ENCODE results near the gene RBM39.

RBM39 gene

DNA sequence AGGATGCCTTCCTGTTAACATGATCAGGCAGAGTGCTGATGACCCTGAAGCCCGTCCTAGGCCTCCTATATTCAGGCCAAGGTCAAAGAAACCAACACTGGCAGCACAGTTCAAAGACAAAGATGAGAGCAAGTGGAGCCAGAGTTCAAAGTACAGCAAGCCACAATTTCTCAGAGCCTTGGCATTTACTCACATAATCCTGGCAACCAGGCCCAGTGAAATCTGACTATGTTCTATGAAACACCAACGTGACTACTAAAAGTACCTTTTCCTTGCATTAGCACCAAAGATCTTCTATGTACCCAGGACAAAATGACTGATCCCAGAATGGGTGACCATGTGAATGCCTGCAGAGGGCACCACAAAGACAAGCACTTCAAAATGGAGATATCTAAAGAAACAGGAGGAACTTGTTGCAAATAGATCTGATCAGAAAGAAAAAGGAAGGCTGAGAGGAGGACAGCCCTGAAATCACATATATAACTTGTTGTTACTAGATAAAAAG, 46.8 kb downstream of the RBM39 start:
- TF ChIP-seq FOXP2 (optimal IDR thresholded peaks at IDR 0.05; ENCODE audit: borderline replicate concordance, extremely low read depth, extremely low read length, insufficient read depth) (no peak), POLR2AphosphoS5 (IDR thresholded peaks at IDR 0.05; ENCODE audit: low read depth, low read length) (no peak), TAF1 (IDR thresholded peaks at IDR 0.05; ENCODE audit: borderline replicate concordance, insufficient read depth, low read length) (no peak), SIN3A (IDR thresholded peaks at IDR 0.05; ENCODE audit: borderline replicate concordance, insufficient read depth, low read length) (no peak)
- TF ChIP-seq, protein P1, sequence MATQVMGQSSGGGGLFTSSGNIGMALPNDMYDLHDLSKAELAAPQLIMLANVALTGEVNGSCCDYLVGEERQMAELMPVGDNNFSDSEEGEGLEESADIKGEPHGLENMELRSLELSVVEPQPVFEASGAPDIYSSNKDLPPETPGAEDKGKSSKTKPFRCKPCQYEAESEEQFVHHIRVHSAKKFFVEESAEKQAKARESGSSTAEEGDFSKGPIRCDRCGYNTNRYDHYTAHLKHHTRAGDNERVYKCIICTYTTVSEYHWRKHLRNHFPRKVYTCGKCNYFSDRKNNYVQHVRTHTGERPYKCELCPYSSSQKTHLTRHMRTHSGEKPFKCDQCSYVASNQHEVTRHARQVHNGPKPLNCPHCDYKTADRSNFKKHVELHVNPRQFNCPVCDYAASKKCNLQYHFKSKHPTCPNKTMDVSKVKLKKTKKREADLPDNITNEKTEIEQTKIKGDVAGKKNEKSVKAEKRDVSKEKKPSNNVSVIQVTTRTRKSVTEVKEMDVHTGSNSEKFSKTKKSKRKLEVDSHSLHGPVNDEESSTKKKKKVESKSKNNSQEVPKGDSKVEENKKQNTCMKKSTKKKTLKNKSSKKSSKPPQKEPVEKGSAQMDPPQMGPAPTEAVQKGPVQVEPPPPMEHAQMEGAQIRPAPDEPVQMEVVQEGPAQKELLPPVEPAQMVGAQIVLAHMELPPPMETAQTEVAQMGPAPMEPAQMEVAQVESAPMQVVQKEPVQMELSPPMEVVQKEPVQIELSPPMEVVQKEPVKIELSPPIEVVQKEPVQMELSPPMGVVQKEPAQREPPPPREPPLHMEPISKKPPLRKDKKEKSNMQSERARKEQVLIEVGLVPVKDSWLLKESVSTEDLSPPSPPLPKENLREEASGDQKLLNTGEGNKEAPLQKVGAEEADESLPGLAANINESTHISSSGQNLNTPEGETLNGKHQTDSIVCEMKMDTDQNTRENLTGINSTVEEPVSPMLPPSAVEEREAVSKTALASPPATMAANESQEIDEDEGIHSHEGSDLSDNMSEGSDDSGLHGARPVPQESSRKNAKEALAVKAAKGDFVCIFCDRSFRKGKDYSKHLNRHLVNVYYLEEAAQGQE (IDR thresholded peaks at IDR 0.05; ENCODE audit: insufficient read depth in 1 of 2, low read depth in 2 of 2, low read length in 2 of 2) = no peak

DNA sequence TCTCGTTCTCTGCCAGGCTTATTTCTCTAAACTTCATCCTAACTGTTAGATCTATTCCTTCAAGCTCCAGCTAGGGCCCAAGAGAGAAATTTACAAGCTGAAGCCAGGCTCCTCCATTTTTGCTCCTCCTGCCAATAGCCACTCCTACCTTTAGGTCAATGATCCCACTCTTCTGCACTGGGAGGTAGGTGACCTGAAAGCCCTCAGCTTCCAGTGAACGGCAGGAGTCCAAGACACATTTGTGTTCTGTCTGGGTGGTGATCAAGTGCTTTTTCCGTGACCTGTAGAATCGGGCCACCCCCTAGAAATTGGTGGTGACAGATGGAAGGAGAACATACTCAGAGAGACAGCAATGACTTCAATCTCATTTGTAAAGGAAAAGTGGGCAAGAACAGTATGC, 51.8 kb downstream of the RBM39 start:
- TF ChIP-seq, protein P1 (IDR thresholded peaks at IDR 0.05; ENCODE audit: insufficient read depth in 1 of 2, low read depth in 2 of 2, low read length in 2 of 2) = no peak
- no peak for TF ChIP-seq TAF1 (IDR thresholded peaks at IDR 0.05; ENCODE audit: borderline replicate concordance, insufficient read depth, low read length)
- no peak for TF ChIP-seq SIN3A (IDR thresholded peaks at IDR 0.05; ENCODE audit: borderline replicate concordance, insufficient read depth, low read length)
- TF ChIP-seq FOXP2 (optimal IDR thresholded peaks at IDR 0.05; ENCODE audit: borderline replicate concordance, extremely low read depth, extremely low read length, insufficient read depth) = no peak
- TF ChIP-seq POLR2AphosphoS5 (IDR thresholded peaks at IDR 0.05; ENCODE audit: low read depth, low read length) = no peak

- TF ChIP-seq, protein P1 (IDR thresholded peaks at IDR 0.05; ENCODE audit: insufficient read depth in 1 of 2, low read depth in 2 of 2, low read length in 2 of 2) = no peak
- TF ChIP-seq POLR2AphosphoS5 (IDR thresholded peaks at IDR 0.05; ENCODE audit: low read depth, low read length) = no peak
- TF ChIP-seq TAF1 (IDR thresholded peaks at IDR 0.05; ENCODE audit: borderline replicate concordance, insufficient read depth, low read length) = no peak
- TF ChIP-seq FOXP2 (optimal IDR thresholded peaks at IDR 0.05; ENCODE audit: borderline replicate concordance, extremely low read depth, extremely low read length, insufficient read depth) = no peak
- TF ChIP-seq SIN3A (IDR thresholded peaks at IDR 0.05; ENCODE audit: borderline replicate concordance, insufficient read depth, low read length) = no peak
Measured at GRCh38 chr20:35681960-35682359, 60.1 kb downstream of the RBM39 start.

DNA sequence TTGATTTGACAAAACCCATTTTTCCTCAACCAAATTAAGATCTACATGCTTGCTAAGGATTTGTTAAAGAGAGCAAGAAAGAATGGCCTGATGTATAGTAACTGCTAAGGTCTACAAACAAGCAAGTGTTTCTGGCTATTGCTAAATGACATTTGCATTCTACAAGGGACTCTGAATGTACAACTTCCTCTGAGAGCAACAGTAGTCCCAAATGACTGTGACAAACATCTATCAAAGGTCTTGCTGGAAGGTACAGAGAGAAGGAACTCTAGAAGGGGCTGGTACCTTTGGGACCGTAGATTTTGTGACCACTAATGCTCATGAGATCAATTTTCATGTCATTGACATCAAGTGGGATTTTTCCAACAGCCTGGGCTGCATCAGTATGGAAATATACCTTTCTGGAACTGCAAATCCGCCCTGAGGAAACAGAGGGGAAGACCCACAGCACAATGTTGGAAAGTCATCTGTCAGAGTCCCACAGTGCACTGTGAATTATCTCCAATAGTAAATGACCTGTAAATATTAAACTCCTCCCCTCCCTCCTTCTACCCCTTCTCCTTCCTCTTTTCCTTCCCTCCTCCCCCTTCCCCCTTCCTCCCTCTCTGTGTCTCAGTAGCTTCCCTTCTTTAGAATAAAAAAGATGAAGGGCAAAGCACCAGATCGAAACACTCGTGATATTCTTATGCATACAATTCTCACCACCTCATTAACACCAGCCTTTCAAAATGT, 61.4 kb downstream of the RBM39 start:
- TF ChIP-seq, protein P1 (IDR thresholded peaks at IDR 0.05; ENCODE audit: insufficient read depth in 1 of 2, low read depth in 2 of 2, low read length in 2 of 2) = no peak
- TF ChIP-seq SIN3A (IDR thresholded peaks at IDR 0.05; ENCODE audit: borderline replicate concordance, insufficient read depth, low read length) (no peak), POLR2AphosphoS5 (IDR thresholded peaks at IDR 0.05; ENCODE audit: low read depth, low read length) (no peak), TAF1 (IDR thresholded peaks at IDR 0.05; ENCODE audit: borderline replicate concordance, insufficient read depth, low read length) (no peak), FOXP2 (optimal IDR thresholded peaks at IDR 0.05; ENCODE audit: borderline replicate concordance, extremely low read depth, extremely low read length, insufficient read depth) (no peak)

Measured in PFSK-1 (cell line).